HG03571 (cell line): Measurements from ENCODE around the gene PNKP.

ENCODE experiments used
- ATAC-seq: cut with Tn5 transposase; IDR thresholded peaks from one replicate; pipeline ENCODE4 v1.9.1; 2021; ENCODE audit not compliant: unreplicated experiment

The PNKP gene

DNA sequence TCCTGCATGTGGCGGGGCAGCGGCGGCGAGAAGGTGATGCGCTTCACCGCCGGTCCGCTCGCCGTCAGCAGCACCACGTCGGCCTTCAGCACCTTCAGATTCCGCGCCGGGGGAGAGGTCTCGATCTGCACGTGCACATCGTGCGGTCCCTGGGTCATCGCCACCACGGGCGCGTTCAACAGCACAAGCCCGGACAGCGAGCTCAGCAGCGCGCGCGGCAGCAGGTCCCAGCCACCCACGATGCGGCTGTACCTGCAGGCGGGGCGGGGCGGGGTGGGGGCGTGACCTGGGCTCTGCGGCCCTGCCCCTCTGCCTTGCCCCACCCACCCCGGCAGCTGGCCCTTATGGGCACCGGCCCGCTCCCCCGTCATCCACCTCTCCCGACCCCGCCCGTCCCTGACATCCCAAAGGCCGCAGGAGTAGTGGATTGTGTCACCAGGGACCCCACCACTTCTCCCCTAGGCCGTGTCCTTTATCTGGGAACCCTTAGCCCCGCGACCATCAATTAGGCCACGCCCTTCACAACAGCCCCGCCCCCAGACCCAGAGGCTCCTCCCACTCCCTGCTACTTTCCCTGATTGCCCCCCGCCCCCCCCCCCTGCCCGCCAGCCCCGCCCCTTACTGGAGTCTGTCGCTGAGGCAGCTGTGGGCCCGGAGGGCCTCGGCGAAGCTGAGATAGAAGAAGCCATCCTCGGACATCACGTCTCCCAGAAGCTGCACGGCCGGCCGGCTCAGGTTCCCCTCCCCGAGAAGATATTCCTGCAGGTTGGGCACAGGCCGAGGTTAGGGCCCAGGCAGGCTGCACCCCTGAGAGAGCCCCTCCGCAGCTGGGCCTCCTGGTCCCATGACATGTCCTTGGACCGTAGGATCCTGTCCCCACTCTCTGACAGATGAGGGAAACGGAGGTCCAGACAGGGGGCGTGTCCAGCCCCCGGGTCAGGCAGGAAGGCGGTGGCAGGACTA lies 23.3 kb upstream of the PNKP start:
- ATAC-seq: no peak

DNA sequence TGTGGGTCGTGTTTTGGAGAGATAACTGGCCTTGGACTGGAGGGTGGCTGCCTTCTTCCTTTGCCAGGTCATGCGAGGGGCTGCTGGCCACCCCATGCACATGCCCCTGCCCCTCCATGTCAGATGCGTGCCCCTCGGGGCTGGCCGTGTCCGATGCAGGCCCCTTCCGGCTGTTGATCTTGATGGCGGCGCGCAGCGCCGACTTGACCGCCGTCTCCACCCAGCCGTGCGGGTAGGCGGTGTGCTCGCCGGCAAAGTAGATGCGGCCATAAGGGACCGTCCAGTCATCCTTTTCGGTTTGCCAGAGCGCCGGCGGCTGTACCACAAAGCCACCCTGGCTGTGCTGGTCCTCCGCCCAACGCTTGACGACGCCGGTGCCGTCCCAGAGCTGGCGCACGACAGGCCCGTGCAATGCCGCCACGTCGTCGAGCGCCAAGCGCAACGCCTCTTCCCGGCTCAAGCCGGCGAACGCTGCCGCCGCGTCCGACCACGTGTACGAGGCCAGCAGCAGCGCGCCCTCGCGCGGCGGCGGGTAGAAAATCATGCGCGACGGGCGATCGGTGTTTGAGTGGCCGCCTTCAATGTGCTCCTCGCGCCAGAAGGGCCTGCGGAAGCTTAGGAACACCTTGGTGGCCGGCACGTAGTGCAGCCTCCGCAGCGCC lies 22.4 kb upstream of the PNKP start:
- no peak for ATAC-seq

DNA sequence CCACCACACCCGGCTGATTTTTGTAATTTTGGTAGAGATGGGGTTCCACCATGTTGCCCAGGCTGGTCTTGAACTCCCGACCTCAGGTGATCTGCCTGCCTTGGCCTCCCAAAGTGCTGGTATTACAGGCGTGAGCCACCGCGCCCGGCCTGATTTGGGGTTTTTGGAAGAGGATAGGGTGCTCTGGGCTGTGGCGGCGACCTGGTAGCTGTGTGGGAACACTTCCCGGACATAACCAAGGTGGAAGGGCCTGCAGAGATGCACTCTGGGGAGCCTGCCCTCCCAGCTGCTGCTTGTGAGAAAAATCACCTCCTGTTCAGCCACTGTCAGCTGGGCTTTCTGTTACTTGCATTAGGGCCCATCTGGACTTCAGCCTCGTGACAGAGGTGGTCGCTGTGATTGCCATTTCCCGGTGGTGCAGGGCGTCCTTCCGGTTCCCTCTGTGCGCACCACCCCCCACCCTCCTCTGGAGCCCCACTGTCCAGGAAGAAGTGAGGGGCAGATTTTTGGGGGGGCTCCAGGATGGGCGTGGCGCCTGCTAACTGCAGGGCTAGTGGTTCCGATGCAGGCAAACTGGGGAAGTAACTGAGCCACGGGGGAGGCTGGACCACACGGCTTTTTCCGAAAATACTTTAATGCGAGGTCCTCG lies 21.8 kb upstream of the PNKP start:
- no peak for ATAC-seq

DNA sequence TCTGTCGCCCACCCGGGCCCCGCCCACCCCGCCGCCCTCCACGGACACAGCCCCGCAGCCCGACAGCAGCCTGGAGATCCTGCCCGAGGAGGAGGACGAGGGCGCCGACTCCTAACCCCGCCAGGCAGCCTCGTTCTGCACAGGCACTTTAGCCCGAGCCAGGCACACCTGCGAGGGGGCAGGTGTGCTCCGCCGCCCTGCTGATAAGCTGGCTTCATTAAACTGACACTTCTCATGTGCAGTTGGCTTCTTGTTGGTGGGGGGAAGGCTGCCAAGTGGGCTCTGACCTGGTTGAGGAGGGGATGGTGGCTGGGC lies 21.1 kb upstream of the PNKP start:
- no peak for ATAC-seq

DNA sequence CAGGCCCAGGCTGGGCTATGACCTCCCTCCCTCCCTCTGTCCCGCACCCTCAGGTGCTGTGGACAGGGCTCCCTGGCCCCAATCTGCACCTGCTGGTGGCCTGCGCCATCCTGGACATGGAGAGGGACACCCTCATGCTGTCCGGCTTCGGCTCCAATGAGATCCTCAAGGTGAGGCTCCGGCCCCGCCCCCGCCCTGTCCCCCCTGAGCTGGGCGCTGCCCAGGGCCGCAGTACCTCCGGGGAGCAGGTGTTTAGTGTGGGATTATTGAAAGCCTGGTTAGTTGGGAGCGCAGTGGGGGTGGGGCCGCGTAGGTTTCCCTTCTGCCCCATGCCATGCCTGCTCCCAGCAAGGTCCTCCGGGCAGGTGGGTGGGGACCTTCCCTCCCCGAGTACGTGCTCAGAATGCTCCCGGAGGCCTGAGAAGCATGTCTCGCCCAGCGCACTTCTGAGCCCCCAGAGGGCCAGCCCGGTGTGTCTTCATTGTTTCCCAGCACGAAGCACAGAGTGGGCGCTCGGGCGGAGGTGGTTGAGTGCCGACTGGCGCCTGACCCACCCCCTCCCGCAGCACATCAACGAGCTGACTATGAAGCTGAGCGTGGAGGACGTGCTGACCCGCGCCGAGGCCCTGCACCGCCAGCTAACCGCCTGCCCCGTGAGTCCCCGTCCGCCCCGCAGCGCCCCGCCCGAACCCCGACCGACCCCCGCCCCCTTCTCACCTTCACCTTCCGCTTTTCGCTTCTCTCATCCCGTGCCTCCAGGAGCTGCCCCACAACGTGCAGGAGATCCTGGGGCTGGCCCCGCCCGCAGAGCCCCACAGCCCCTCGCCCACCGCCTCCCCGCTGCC lies 20.5 kb upstream of the PNKP start:
- ATAC-seq: no peak

DNA sequence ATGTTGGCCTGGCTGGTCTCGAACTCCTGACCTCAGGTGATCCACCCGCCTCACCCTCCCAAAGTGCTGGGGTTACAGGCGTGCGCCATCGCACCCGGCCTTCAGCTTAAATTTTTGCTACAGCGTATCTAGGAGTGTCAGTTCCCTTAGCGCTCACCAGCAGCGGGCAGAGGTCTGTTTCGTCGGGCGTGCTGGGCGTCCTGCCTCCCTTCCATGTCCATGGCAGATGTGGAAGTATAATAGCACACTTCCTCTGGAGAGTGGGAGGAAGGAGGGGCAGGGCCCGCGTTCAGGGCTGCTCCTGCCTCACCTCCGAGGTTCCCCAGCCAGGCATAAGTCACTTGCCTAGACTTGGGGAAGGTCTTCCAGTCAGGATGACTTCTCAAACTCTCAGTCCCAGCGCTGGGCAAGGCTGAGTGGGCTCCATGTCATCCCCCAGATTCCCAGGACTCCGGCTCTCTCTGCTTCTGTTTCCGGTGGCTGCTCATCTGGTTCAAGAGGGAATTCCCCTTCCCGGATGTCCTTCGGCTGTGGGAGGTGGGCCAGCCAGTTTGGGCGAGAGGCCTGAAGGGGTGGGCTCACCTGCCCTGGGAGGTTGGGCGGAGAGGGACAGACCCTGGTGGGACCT lies 19.8 kb upstream of the PNKP start:
- ATAC-seq: no peak

DNA sequence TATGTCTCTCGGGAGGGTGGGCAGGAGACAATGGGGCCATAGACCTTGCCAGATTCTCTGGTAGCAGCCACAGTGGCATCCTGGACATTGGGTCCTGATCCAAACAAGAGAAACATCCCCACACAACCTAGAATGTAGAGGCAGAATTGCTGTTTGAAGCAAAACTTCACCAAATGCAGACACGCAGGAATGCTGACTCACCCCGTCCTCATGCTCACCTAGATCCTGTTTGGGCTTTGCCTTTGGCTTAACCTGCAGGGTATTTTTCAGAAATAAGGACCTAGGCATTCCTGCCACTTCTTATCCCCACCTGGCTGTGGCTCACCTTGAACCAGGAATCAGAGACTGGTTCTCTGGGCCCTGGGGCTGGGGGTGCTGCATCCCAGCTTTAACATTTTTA lies 17.4 kb upstream of the PNKP start:
- no peak for ATAC-seq

DNA sequence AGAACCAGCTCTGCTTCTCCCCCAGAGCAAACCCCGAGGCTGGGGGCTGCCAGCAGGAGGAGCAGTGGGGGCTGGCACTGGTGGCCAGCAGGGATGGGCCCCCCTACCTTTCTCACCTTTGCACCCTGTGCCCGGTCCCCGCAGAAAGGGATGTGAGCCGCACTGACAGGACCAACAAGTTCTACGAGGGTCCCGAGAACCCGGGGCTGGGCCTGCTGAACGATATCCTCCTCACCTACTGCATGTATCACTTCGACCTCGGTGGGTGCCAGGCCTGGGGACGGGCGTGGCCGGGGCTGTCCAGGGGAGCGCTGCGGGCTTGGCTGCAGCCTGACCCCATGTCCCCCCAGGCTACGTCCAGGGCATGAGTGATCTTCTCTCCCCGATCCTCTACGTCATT lies 16.7 kb upstream of the PNKP start:
- ATAC-seq: no peak

DNA sequence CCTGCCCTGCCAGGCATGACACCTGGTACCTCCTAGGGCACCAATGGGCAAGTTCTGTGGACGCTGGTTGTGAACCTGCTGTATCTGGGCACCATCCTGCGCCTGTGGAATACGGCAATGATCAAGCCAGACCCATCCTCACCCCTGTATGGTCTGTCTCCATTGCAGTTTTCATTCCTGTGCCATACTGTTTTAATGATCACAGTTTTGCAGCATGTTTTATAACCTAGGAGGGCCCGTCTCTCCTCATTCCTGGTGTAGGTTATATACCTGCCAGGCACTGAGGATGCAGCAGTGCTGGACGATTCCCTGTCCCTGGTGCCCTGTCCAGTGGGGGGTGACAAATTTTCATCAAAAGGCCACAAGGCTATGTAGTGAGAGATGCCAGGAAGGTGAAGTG lies 15.7 kb upstream of the PNKP start:
- ATAC-seq: no peak

DNA sequence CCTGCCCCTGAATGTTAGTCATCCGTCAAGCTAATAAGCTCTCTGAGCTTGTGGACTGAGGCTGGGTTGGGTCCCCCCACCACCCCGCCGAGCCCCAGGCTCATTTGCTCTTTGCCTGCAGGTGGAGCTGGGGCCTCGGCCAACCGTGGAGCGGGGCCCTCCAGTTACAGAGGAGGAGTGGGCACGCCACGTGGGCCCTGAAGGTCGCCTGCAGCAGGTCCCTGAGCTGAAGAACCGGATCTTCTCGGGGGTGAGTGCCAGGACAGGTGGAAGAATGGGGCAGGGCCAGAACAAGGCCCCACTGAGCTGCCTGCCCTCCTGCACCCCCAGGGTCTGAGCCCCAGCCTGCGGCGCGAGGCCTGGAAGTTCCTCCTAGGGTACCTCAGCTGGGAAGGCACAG lies 15.3 kb upstream of the PNKP start:
- no peak for ATAC-seq

DNA sequence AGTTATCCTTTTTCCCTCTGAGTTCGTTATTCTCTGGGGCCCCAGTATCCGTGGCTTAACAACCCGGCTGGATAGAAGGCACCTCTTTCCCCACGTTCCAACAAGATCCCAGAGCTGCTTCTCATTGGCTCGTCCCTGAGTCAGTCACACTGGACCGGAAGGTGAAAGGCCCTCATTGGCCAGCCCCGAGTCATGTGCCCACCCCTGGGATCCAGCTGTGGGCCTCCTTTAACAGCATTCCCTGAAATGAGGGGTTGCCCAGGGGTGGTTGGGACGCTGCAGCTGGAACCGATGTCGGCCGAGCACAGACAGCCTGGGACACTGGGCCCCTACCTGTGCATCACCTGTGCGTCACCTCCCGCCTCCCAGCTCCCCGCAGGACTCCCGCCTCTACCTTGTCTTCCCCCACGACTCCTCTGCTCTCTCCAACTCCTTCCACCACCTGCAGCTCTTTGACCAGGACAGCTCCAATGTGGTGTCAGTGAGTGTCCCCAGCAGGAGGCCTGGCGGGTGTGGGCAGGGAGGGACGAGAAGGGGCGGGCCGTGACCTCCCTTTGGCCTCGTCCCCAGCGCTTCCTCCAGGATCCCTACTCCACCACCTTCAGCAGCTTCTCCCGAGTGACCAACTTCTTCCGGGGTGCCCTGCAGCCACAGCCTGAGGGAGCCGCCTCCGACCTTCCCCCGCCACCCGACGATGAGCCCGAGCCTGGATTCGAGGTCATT lies 14.5 kb upstream of the PNKP start:
- ATAC-seq: no peak

DNA sequence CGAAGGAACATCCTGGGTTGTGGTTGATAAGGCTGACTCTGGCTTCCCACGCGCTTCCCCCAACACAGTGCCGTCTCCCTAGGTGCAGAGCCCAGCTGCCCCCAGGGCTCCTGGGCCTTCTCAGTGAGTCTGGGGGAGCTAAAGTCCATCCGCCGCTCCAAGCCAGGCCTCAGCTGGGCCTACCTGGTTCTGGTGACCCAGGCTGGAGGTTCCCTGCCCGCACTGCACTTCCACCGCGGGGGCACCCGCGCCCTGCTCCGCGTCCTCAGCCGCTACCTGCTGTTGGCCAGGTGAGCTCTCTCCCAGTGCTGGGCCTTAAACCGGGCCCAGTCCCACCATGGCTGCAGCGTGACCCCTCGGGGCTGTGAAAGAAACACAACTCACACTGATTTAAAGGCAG lies 13.8 kb upstream of the PNKP start:
- no peak for ATAC-seq

DNA sequence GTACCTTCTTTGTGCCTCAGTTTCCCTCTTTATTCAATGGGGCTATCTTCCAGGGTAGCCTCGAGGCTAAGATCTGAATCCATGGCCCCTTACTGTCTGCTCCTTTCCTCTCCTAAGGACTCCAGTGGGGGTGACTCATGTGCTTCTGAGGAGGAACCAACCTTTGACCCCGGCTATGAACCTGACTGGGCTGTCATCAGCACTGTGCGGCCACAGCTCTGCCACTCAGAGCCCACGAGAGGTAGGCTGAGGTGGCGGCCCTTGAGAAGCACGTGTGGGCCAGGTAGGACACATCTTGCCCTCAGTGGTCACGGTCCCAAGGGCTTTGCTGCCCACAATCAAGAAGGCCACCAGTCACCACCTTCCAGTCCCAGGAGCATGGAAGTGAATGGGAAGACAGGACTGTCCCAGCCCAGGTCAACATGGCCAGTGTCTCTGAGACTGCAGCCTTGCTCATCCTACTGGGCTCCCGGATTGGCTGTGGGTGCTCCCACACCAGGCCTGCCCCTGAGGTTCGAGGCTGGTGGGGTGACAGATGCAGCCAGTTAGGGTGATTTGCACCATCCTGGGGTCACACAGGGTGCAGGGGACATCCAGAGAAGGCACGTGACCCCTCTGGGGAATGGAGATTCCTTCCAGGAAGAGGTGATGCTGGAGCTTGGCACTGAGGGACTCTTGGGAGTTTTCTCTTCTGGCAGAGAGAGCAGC lies 12.9 kb upstream of the PNKP start:
- ATAC-seq: no peak

DNA sequence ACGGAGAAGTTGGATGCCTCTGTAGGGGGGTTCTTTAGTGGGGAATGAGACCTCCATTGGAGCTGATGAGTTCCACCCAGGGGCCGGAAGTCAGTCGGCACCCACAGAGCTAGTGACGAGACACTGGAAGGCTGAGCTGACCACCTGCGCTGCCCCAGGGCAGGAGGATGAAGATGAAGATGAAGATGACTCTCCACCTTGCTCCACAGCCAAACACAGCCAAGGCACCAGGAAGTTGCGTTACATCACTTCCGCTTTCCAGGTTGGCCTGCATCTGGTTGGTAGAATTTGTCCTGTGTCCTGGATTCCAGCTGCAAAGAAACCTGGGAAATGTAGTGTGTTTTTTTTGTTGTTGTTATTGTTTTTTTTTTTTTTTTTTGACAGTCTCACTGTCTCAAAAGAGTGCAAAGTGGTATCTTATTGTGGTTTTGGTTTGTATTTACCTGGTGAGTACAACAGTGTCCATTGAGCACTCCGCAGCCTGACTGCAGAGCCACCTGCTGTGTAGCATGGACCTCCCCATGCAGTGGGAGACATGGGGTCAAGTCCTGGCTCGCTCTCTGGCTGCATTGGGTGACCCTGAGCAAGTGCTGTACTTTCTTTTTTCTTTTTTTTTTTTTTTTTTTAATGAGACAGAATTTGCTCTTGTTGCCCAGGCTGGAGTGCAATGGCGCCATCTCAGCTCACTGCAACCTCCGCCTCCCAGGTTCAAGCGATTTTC lies 12.0 kb upstream of the PNKP start:
- ATAC-seq: no peak

DNA sequence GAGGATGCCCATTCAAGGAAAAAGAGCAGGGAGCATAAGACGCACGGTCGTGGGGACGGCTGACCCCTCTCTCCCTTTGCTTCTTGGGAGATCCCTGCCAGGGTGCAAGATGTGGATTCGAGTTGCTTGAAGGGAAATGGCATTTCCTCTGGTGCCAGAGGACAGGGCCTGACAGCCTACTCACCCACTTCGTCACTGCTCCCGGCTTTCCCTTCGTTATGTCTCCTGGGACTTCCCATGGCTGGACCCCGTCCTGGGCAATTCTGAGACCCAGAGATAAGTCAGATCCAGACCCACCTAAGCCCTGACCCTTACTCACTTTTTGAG lies 11.3 kb upstream of the PNKP start:
- no peak for ATAC-seq

DNA sequence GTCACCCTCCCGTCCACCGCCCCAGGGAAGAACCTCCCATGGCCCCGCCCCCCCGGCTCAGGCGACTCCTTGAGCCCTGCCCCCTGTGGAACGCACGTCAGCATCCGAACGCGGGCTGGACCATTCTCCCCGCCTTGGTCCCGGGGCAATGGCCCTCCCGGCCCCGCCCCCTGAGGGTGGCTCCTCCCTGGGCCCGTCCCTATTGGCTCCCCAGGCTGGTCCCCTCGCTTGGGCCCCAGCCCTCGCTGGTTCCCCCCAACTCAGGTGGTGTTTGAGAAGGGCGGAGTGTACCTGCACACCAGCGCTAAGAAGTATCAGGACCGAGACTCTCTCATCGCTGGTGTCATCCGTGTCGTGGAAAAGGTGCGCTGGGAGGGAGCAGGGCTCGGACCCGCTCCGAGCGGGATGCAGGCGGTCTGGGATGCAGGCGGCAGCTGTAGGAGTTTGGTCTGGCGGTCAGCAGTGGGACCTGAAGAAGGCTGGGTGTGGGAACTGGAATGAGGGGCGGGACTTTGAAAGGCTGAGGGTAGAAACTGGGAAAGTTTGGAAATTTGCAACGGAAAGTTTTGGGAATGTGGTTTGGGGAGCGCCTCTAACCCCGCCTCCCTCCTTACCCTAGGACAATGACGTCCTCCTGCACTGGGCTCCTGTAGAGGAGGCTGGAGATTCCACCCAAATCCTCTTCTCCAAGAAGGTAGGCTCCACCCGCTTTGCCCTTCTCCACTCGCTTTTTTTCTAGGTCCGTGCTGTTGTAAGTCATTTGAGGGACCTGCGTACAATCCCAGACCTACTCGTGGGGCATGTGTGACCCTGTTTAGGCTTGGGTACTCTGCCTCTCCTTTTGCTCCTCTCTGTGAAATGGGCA lies 10.7 kb upstream of the PNKP start:
- ATAC-seq: peak; percentile 43

DNA sequence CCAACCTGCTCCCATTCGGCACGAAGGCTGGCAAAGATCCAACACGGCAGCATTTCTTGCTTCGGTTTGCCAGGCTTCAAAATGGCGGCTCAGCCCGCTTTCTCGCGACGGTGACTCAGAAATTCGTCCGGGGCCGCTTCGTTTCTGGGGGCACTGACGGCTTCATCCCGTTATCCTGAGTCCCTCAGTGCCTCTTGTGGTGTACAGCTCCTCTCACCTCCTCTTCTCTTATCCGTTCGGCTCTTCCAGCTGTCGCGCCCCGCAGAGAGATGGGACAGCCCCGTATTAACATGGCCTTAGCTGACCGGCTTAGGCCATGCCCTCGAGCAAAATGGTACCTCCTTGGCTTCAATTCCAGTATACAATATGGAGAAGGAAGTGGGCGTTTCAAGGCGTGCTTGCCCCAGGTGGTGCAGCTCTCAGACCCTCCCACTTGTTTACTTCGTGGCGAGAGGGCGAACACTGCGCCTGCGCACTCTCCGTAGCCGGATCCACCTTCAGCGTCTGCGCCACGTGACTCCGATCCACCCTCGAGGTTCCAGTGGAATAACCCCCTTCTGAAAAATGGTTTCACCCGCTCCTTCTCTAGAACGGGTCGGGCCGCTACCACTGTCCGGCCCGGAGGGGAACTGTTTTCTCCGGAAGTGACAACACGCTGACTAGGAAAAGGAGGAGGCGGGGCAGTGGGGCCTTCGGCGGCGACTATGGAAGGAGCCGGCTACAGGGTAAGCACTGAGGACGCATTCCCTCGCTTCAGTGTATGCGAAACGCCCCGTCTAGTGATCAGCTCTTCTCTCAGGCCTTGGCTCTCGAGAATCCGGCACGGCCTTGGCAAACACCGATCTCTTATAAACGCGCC lies 9.9 kb upstream of the PNKP start, which contains the start of the genes AKT1S1 and TBC1D17:
TSS of gene AKT1S1 (minus strand) at position 336 of the 859 bp plus-strand sequence. CDS start 4,060 bp downstream, outside the sequence.
TSS of gene TBC1D17 (plus strand) at position 683 of the 859 bp plus-strand sequence. CDS start at position 705, 22 bp downstream.
- peak; percentile 52 for ATAC-seq
